A673 (cell line): Measurements from ENCODE around the gene TNRC6A.

Experiments
- EZH2 ChIP-seq: fragments of 200-600 bp; sonication (generic); IDR thresholded peaks from 2 replicates; pipeline ENCODE4 v1.6.1; 2017; ENCODE audit warnings: borderline replicate concordance, low read depth, mild to moderate bottlenecking, mixed read lengths, antibody characterized with exemption, low read length; ENCODE audit not compliant: poor library complexity, severe bottlenecking
- TF ChIP-seq, protein P1 (sequence below): fragments of 300-800, 200-600 bp; sonication (generic); conservative IDR thresholded peaks from 2 replicates; pipeline ENCODE4 v1.5.1; 2017; ENCODE audit warnings: low read depth, mild to moderate bottlenecking, antibody characterized with exemption, low read length, moderate library complexity, mixed read lengths

DNA sequence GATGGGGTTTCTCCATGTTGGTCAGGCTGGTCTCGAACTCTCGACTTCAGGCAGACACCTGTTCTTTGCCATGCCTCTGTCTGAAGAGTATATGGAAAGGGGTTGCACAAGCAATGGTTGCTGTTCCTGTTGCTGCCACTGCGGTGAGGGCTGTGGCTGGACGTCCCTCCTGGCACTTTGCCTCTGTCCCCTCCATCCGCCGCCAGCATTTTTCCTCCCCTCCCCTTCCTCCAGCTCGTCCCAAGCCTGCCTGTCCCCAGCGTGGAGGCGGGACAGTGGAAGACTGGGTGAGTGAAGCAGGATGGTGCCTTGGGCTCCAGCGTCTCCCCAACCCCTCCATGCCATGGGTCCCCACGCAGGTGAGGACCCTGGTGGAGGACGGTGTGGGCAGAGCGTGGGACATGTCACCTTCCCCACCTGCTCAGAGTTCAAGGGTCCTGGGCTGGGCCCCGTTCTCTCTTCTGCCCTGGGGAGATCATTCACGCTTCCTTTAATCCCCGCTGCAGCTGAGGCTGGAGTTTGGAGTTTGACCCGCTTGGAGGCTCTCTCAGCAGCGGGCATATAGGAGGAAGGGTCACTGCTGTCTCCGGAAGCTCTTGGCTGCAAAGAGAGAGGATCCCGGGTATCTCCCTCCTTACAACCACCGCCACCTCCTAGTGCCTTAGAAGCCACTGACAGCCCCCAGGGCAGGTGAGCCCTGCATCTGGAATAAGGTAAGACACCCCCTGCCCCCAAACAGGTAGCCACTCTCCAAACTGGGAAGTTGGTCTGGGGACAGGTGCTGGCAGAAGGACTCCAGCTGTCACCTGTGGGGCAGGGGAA is 116.5 kb downstream of the TNRC6A start, which contains the start of gene SLC5A11:
- TF ChIP-seq EZH2: no peak
- TF ChIP-seq, protein P1, sequence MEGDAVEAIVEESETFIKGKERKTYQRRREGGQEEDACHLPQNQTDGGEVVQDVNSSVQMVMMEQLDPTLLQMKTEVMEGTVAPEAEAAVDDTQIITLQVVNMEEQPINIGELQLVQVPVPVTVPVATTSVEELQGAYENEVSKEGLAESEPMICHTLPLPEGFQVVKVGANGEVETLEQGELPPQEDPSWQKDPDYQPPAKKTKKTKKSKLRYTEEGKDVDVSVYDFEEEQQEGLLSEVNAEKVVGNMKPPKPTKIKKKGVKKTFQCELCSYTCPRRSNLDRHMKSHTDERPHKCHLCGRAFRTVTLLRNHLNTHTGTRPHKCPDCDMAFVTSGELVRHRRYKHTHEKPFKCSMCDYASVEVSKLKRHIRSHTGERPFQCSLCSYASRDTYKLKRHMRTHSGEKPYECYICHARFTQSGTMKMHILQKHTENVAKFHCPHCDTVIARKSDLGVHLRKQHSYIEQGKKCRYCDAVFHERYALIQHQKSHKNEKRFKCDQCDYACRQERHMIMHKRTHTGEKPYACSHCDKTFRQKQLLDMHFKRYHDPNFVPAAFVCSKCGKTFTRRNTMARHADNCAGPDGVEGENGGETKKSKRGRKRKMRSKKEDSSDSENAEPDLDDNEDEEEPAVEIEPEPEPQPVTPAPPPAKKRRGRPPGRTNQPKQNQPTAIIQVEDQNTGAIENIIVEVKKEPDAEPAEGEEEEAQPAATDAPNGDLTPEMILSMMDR: no peak
